Measurements from ENCODE around the gene MLXIP. TPM values are rescaled to one million over a fixed set of nuclear protein-coding genes. Genes with fewer than 3 reads are reported as not detected.
"Not testable (repeated sequence)": the region's sequence is repeated elsewhere in the genome, so short reads cannot be mapped to it uniquely, and the experiment has no call there.

MLXIP gene
- total RNA-seq, 6 experiments from 2014 or later: 13.9 to 45.9 (median 16.6) TPM

DNA sequence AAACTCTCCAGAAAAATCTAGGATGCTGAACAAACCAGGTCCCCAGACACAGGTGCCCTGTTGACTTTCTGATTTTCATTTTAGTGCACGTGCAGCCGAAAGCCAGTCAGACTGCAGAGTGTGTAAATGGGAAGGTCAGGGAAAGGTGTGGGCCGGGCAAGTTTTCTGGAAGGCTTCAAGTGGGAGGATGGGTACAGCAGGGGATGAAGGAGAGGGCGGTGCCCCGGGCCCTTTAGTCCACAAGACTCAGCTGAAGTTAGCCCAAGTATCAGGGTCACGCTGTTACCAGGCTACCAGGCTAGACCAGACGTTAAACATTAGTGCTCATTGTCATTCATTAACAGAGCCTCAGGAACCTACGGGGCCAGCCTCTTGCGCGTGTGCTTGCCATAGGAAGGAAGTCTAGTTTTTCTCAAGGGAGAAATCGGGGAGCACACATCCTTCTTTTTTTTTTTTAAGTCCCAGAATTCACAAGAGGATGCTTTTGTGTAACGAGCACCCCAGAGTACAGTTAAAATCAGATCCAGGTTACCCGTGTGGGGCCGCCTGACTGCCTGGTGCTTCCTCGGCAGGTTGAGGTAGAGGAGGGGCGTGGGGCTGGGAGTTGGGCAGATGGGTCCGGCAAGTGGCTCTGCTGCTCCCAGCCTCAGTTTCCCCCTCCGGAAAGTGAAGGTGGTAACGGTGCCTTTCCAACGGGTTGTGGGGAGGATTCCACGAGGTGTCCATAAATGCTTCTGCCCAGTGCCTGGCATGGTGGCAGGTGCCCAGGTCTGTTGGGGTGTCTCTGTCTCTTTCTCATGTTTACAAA is 37.8 kb upstream of the MLXIP start:
- Histone ChIP-seq H3K9me3 (no peaks in the 10 kb centered on the region), H3K4me3 (no peak overlapping the region), H3K27me3 (no peaks in the 10 kb centered on the region), H3K27ac (peak overlapping the region in 2 of 3 donors; percentile 11 to 44), H3K4me1 (peaks cover 0 to 9% (median 0%) of the 10 kb centered on the region in 4 donors), H3K36me3 (peaks cover 0 to 13% (median under 1%) of the 10 kb centered on the region in 4 donors)
- 29% methylated on average over 11 of the region's 21 CpGs for WGBS (ENCODE audit: insufficient coverage, low coverage, low lambda C conversion rate, missing lambda C conversion rate)
- peak in 1 of 3 donors; percentile 70 for DNase-seq
- intact Hi-C loops (cut with DNase I): no loop called here
- TF ChIP-seq, protein P1, sequence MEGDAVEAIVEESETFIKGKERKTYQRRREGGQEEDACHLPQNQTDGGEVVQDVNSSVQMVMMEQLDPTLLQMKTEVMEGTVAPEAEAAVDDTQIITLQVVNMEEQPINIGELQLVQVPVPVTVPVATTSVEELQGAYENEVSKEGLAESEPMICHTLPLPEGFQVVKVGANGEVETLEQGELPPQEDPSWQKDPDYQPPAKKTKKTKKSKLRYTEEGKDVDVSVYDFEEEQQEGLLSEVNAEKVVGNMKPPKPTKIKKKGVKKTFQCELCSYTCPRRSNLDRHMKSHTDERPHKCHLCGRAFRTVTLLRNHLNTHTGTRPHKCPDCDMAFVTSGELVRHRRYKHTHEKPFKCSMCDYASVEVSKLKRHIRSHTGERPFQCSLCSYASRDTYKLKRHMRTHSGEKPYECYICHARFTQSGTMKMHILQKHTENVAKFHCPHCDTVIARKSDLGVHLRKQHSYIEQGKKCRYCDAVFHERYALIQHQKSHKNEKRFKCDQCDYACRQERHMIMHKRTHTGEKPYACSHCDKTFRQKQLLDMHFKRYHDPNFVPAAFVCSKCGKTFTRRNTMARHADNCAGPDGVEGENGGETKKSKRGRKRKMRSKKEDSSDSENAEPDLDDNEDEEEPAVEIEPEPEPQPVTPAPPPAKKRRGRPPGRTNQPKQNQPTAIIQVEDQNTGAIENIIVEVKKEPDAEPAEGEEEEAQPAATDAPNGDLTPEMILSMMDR (IDR thresholded peaks at IDR 0.05): no peak
- TF ChIP-seq POLR2A (IDR thresholded peaks at IDR 0.05): no peak
- peak; percentile 94 to 98 (median 94) for ATAC-seq

DNA sequence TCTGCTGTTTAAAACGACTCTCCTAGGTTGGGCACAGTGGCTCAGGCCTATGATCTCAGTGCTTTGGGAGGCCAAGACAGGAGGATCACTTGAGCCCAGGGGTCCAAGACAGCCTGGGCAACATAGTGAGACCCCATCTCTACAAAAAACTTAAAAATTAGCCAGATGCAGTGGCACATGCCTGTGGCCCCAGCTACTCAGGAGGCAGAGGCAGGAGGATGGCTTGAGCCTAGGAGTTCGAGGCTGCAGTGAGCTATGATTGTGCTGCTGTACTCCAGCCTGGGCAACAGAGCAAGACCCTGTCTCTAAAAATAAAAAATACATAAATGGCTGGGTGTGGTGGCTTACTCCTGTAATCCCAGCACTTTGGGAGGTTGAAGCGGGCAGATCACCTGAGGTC is 37.1 kb upstream of the MLXIP start:
- H3K9me3 ChIP-seq; H3K4me3 ChIP-seq; H3K4me1 ChIP-seq; H3K27me3 ChIP-seq; H3K36me3 ChIP-seq; DNase-seq; intact Hi-C loops (cut with DNase I); ATAC-seq: not testable (repeated sequence)
- WGBS (ENCODE audit: insufficient coverage, low coverage, low lambda C conversion rate, missing lambda C conversion rate): 100% methylated on average over 1 of the region's 3 CpGs
- peak overlapping the region in 1 of 3 donors; percentile 11 for H3K27ac ChIP-seq

DNA sequence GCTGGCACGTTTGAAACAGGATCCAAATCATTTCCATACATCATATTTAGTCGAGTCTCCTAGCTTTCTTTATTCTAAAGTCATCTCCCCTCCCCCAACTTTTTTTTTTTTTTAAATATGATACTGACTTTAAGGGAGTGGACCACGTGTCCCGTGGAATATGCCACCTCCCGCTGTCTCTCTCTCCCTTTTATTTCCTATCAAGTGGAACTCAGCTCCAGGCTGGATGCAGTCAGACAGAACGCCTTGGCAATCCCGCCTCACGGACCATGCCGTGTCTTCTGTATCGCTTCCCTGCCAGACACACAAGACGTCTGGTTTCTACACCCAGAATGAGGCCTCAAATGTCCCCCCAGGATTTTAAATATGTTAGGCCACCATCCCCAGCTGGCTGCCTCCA is 35.6 kb upstream of the MLXIP start:
- H3K4me3 ChIP-seq: no peak overlapping the region
- no peak overlapping the region for H3K27ac ChIP-seq
- peaks cover 0 to 9% (median 0%) of the 10 kb centered on the region in 4 donors for H3K4me1 ChIP-seq
- WGBS (ENCODE audit: insufficient coverage, low coverage, low lambda C conversion rate, missing lambda C conversion rate): 65% methylated on average over 3 of the region's 11 CpGs
- H3K27me3 ChIP-seq: no peaks in the 10 kb centered on the region
- H3K36me3 ChIP-seq: peaks cover 0 to 7% (median under 1%) of the 10 kb centered on the region in 4 donors
- no peak for DNase-seq
- TF ChIP-seq POLR2A (IDR thresholded peaks at IDR 0.05): no peak
- TF ChIP-seq, protein P1 (IDR thresholded peaks at IDR 0.05): no peak
- intact Hi-C loops (cut with DNase I): no loop called here
- ATAC-seq: no peak
- no peaks in the 10 kb centered on the region for H3K9me3 ChIP-seq

DNA sequence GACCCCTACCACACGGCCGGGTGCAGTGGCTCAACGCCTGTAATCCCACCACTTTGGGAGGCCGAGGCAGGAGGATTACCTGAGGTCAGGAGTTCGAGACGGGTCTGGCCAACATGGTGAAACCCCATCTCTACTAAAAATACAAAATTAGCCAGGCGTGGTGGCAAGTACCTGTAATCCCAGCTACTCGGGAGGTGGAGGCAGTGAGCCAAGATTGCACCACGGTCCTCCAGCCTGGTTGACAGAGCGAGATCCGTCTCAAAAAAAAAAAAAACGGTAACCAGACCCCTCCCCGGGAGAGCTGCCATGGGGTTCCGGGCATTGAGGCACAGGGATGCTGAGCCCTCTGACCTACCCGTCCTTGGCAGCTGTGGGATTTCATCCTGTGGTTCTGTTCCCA is 35.1 kb upstream of the MLXIP start:
- H3K4me1 ChIP-seq: peaks cover 0 to 9% (median 0%) of the 10 kb centered on the region in 4 donors
- intact Hi-C loops (cut with DNase I): no loop called here
- WGBS (ENCODE audit: insufficient coverage, low coverage, low lambda C conversion rate, missing lambda C conversion rate): no CpG with 5 or more reads among the region's 15 CpGs

DNA sequence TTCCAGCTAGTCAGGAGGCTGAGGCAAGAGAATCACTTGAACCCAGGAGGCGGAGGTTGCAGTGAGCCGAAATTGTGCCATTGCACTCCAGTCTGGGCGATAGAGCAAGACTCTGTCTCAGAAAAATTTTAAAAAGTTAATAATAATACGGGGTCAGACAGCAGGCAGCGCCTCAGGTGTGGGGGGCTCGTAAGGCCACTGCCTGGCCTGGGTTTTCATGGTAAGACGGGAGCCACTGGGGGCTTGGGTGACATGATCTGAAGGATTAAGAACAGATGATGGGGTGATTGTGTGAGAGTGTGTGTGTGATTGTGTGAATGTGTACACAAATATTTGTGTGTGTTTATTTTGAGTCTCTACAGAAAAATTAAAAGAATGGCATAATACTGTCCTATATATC is 33.3 kb upstream of the MLXIP start:
- Histone ChIP-seq H3K9me3 (no peaks in the 10 kb centered on the region), H3K4me1 (peaks cover 0 to 9% (median 0%) of the 10 kb centered on the region in 4 donors), H3K36me3 (peaks cover 0 to 7% (median under 1%) of the 10 kb centered on the region in 4 donors), H3K4me3 (no peak overlapping the region), H3K27ac (no peak overlapping the region), H3K27me3 (no peaks in the 10 kb centered on the region)
- intact Hi-C loops (cut with DNase I): no loop called here
- TF ChIP-seq POLR2A (IDR thresholded peaks at IDR 0.05): no peak
- TF ChIP-seq, protein P1 (IDR thresholded peaks at IDR 0.05): no peak
- no peak for ATAC-seq
- no peak for DNase-seq
- WGBS (ENCODE audit: insufficient coverage, low coverage, low lambda C conversion rate, missing lambda C conversion rate): 95% methylated on average over 4 of the region's 7 CpGs

More for the DNA sequence above, 35.1 kb upstream of the MLXIP start:
- H3K4me3 ChIP-seq: no peak overlapping the region
- H3K36me3 ChIP-seq: peaks cover 0 to 7% (median under 1%) of the 10 kb centered on the region in 4 donors
- H3K9me3 ChIP-seq: no peaks in the 10 kb centered on the region
- no peak for DNase-seq
- no peak overlapping the region for H3K27ac ChIP-seq
- TF ChIP-seq, protein P1 (IDR thresholded peaks at IDR 0.05): no peak
- TF ChIP-seq POLR2A (IDR thresholded peaks at IDR 0.05): no peak
- no peaks in the 10 kb centered on the region for H3K27me3 ChIP-seq
- no peak for ATAC-seq

All from right lobe of liver (tissue), 6 donors.